IMR-90 (cell line): ENCODE data around the gene PRRX1. TPM values are rescaled to one million over a fixed set of nuclear protein-coding genes. Genes with fewer than 3 reads are reported as not detected.

Experiments
- ATAC-seq: fragments of 200-7000 bp; cut with Tn5 transposase; 2 replicates; pipeline ENCODE4 v1.9.1; 2020; ENCODE audit warnings: low read depth, mild to moderate bottlenecking, moderate library complexity
- BruUV-seq: library from RNA; stranded (reverse); fragments of 400-500 nt; replicated peaks from 2 replicates; lab custom pipeline; 2021; lab: Mats Ljungman, UMichigan
- CTCF ChIA-PET: fragments of 300-600 bp; formaldehyde crosslinking; extraction: SDS; loops from one replicate; lab custom pipeline; 2021; ENCODE audit warnings: antibody characterized with exemption; lab: Yijun Ruan, JAX
- POLR2A ChIA-PET: fragments of 300-600 bp; sonication (Branson Sonifier 250); formaldehyde crosslinking; loops from one replicate; lab custom pipeline; 2022; ENCODE audit warnings: antibody characterized with exemption; ENCODE audit not compliant: unreplicated experiment; lab: Charles Lee
- DNase-seq: peaks from one replicate; pipeline ENCODE4 v3.0.0; 2013
- H2AFZ ChIP-seq: replicated peaks from 2 replicates; pipeline ENCODE3; 2013; ENCODE audit warnings: low read length, mild to moderate bottlenecking; ENCODE audit not compliant: poor library complexity
- H2AK5ac ChIP-seq: 2 replicates; pipeline ENCODE4 v1.6.1; 2013; ENCODE audit warnings: low read depth, low read length, inconsistent platforms
- H2AK9ac ChIP-seq: replicated peaks from 2 replicates; pipeline ENCODE3; 2013; ENCODE audit warnings: mild to moderate bottlenecking, low read depth, low read length, moderate library complexity; ENCODE audit not compliant: poor library complexity
- H2BK120ac ChIP-seq: 2 replicates; pipeline ENCODE4 v1.6.1; 2013; ENCODE audit warnings: low read depth, low read length, inconsistent platforms
- H2BK15ac ChIP-seq: 3 replicates; pipeline ENCODE4 v1.6.1; 2013; ENCODE audit warnings: low read depth, low read length, inconsistent platforms
- H2BK20ac ChIP-seq: 2 replicates; pipeline ENCODE4 v1.6.1; 2013; ENCODE audit warnings: low read depth, mild to moderate bottlenecking, inconsistent platforms, low read length, moderate library complexity
- H2BK5ac ChIP-seq: 2 replicates; pipeline ENCODE4 v1.6.1; 2013; ENCODE audit warnings: mild to moderate bottlenecking, low read depth, low read length, inconsistent platforms; ENCODE audit not compliant: poor library complexity, severe bottlenecking
- H3K14ac ChIP-seq: replicated peaks from 2 replicates; pipeline ENCODE4 v1.6.1; 2013; ENCODE audit warnings: low read depth, low read length, inconsistent platforms
- H3K18ac ChIP-seq: 2 replicates; pipeline ENCODE4 v1.6.1; 2013; ENCODE audit warnings: low read depth, low read length, control low read depth
- H3K23ac ChIP-seq: 2 replicates; pipeline ENCODE4 v1.6.1; 2013; ENCODE audit warnings: low read depth, low read length, inconsistent platforms
- H3K27ac ChIP-seq: 2 replicates; pipeline ENCODE4 v1.5.1; 2013; ENCODE audit warnings: mild to moderate bottlenecking, control low read depth, low read length; ENCODE audit not compliant: insufficient read depth
- H3K27me3 ChIP-seq: 2 replicates; pipeline ENCODE4 v1.6.1; 2013; ENCODE audit warnings: low read length; ENCODE audit not compliant: control insufficient read depth, insufficient read depth
- H3K36me3 ChIP-seq: 2 replicates; pipeline ENCODE4 v1.6.1; 2013; ENCODE audit warnings: low read length, mixed read lengths; ENCODE audit not compliant: control insufficient read depth, insufficient read depth
- H3K4ac ChIP-seq: 2 replicates; pipeline ENCODE4 v1.6.1; 2013; ENCODE audit warnings: low read depth, low read length, inconsistent platforms
- H3K4me1 ChIP-seq: 2 replicates; pipeline ENCODE4 v1.6.1; 2013; ENCODE audit warnings: low read length, mixed read lengths; ENCODE audit not compliant: control insufficient read depth, insufficient read depth
- H3K4me2 ChIP-seq: 2 replicates; pipeline ENCODE4 v1.6.1; 2013; ENCODE audit warnings: low read depth, mild to moderate bottlenecking, control low read depth, low read length, moderate library complexity
- H3K4me3 ChIP-seq: 2 replicates; pipeline ENCODE4 v1.5.1; 2013; ENCODE audit warnings: low read depth, mild to moderate bottlenecking, control low read depth, low read length, moderate library complexity; ENCODE audit not compliant: insufficient read depth
- H3K56ac ChIP-seq: 2 replicates; pipeline ENCODE4 v1.6.1; 2013; ENCODE audit warnings: low read length, inconsistent platforms; ENCODE audit not compliant: insufficient read depth; ENCODE audit errors: extremely low read depth
- H3K79me1 ChIP-seq, 2 experiments: 2 replicates each; pipeline ENCODE4 v1.6.1; 2013; ENCODE audit warnings: low read length in 2 of 2, inconsistent platforms in 1 of 2, low read depth in 1 of 2
- H3K9ac ChIP-seq: 2 replicates; pipeline ENCODE4 v1.6.1; 2013; ENCODE audit warnings: low read depth, low read length, control low read depth
- H3K9me1 ChIP-seq: 2 replicates; pipeline ENCODE4 v1.6.1; 2013; ENCODE audit warnings: low read length, inconsistent platforms; ENCODE audit not compliant: insufficient read depth
- H3K9me3 ChIP-seq: 2 replicates; pipeline ENCODE4 v1.6.1; 2013; ENCODE audit warnings: low read length; ENCODE audit not compliant: control insufficient read depth, insufficient read depth
- H4K20me1 ChIP-seq: 2 replicates; pipeline ENCODE4 v1.6.1; 2013; ENCODE audit warnings: low read length, inconsistent platforms; ENCODE audit not compliant: insufficient read depth
- H4K5ac ChIP-seq: 2 replicates; pipeline ENCODE4 v1.6.1; 2013; ENCODE audit warnings: mild to moderate bottlenecking, low read depth, low read length, control low read depth
- H4K8ac ChIP-seq, 2 experiments: 2 replicates each; pipeline ENCODE4 v1.6.1; 2013; ENCODE audit warnings: low read depth in 2 of 2, low read length in 2 of 2, control low read depth in 1 of 2, inconsistent platforms in 1 of 2
- H4K91ac ChIP-seq: 2 replicates; pipeline ENCODE4 v1.6.1; 2013; ENCODE audit warnings: low read depth, low read length, inconsistent platforms; ENCODE audit not compliant: insufficient read depth
- BHLHE40 ChIP-seq: fragments of 150-350 bp; IDR thresholded peaks from 2 replicates; pipeline ENCODE4 v1.6.1; 2016; ENCODE audit warnings: mild to moderate bottlenecking, low read depth, low read length
- CHD1 ChIP-seq: IDR thresholded peaks from 2 replicates; pipeline ENCODE4 v1.6.1; 2012; ENCODE audit warnings: low read depth, low read length, improper control_type of control experiment
- ELK1 ChIP-seq: fragments of 150-350 bp; IDR thresholded peaks from 2 replicates; pipeline ENCODE4 v1.6.1; 2016; ENCODE audit warnings: low read depth, mild to moderate bottlenecking, low read length, moderate library complexity, borderline replicate concordance
- MAFK ChIP-seq: IDR thresholded peaks from 2 replicates; pipeline ENCODE4 v1.6.1; 2012; ENCODE audit warnings: low read depth, low read length, improper control_type of control experiment
- MAZ ChIP-seq: IDR thresholded peaks from 2 replicates; pipeline ENCODE4 v1.6.1; 2012; ENCODE audit warnings: low read depth, mild to moderate bottlenecking, low read length, improper control_type of control experiment, moderate library complexity, borderline replicate concordance
- NFE2L2 ChIP-seq: fragments of 150-350 bp; IDR thresholded peaks from 2 replicates; pipeline ENCODE4 v1.6.1; 2016; ENCODE audit warnings: low read depth, mild to moderate bottlenecking, low read length
- POLR2A ChIP-seq: IDR thresholded peaks from 2 replicates; pipeline ENCODE4 v1.6.1; 2012; ENCODE audit warnings: mild to moderate bottlenecking, low read depth, low read length
- RCOR1 ChIP-seq: IDR thresholded peaks from 2 replicates; pipeline ENCODE4 v1.6.1; 2012; ENCODE audit warnings: mild to moderate bottlenecking, low read length, improper control_type of control experiment; ENCODE audit not compliant: insufficient replicate concordance
- RFX5 ChIP-seq: IDR thresholded peaks from 2 replicates; pipeline ENCODE4 v1.8.0; 2012; ENCODE audit warnings: low read depth, mild to moderate bottlenecking, low read length, moderate library complexity
- SMC3 ChIP-seq: fragments of 150-350 bp; IDR thresholded peaks from 2 replicates; pipeline ENCODE4 v1.6.1; 2016; ENCODE audit warnings: low read depth, mild to moderate bottlenecking, antibody characterized with exemption, low read length, moderate library complexity
- USF2 ChIP-seq: fragments of 150-350 bp; IDR thresholded peaks from 2 replicates; pipeline ENCODE4 v1.6.1; 2017; ENCODE audit warnings: mild to moderate bottlenecking, antibody characterized with exemption, low read length, low read depth
- WGBS, 2 experiments: methylation state at CpG; one replicate each; pipeline versions ENCODE4 v1.1.5 to v1.1.7; 2013; ENCODE audit warnings: missing lambda C conversion rate in 2 of 2; ENCODE audit not compliant: insufficient read length in 1 of 2; ENCODE audit errors: extremely low coverage in 2 of 2; 5-methylcytosine and 5-hydroxymethylcytosine counted together
- dilution Hi-C: fragments of 300-500 bp; cut with HindIII; formaldehyde crosslinking; loops from one replicate; pipeline ENCODE4 v1.14.3; 2018; ENCODE audit warnings: low sequenced_read_pairs; ENCODE audit not compliant: unreplicated experiment
- in situ Hi-C: fragments of 300-500 bp; cut with MboI; formaldehyde crosslinking; loops from 3 replicates; pipeline ENCODE4 v1.14.3; 2019; ENCODE audit warnings: low sequenced_read_pairs, inconsistent platforms, mixed read lengths
- intact Hi-C: fragments of 100-400 bp; cut with micrococcal nuclease; formaldehyde crosslinking; loops from 2 replicates; pipeline ENCODE4 v1.10.0; 2022
- polyA plus RNA-seq, 3 experiments: library from polyadenylated mRNA; depleted of rRNA; stranded (reverse); fragments of >200 nt; gene quantifications; 2 replicates each; pipeline ENCODE4 v1.2.3, GENCODE V29; 2012; ENCODE audit warnings: low replicate concordance in 1 of 3
- total RNA-seq: library from RNA; depleted of rRNA; stranded (reverse); fragments of >200 nt; gene quantifications from 2 replicates; pipeline ENCODE4 v1.2.3, GENCODE V29; 2012

PRRX1 gene
- total and polyA plus RNA-seq, 2 of the 4 experiments (the other 2 are of a cell fraction), result 50.0 to 65.4 TPM

GRCh38 chr1:170730438-170730837 lies 66.5 kb downstream of the PRRX1 start:
- Histone ChIP-seq H2AFZ (no peak overlapping the region), H3K79me1 (peaks cover 0 to 18% of the 10 kb centered on the region in 2 experiments; a peak in 2 of 4 replicates), H3K27me3 (no peaks in the 10 kb centered on the region), H3K14ac (no peak overlapping the region; the same call in 1 of the 2 replicates), H2BK20ac (no peak overlapping the region), H2AK9ac (no peak overlapping the region), H4K91ac (no peak overlapping the region), H2BK120ac (peak overlapping the region; percentile 38), H2BK5ac (no peak overlapping the region), H3K4me2 (no peak overlapping the region), H3K9ac (no peak overlapping the region), H3K9me3 (no peaks in the 10 kb centered on the region), H4K20me1 (no peaks in the 10 kb centered on the region), H3K4me1 (peaks cover 12% of the 10 kb centered on the region), H3K18ac (no peak overlapping the region), H3K23ac (no peak overlapping the region), H2AK5ac (no peak overlapping the region), H4K5ac (no peak overlapping the region), H3K27ac (no peak overlapping the region), H2BK15ac (no peak overlapping the region), H3K9me1 (peaks cover 12% of the 10 kb centered on the region), H3K36me3 (peaks cover 17% of the 10 kb centered on the region), H3K4ac (no peak overlapping the region; the same call in 1 of the 2 replicates), H3K56ac (no peak overlapping the region), H4K8ac (no peak overlapping the region), H3K4me3 (no peak overlapping the region)
- ChIA-PET POLR2A (no interaction called here), CTCF (no interaction called here)
- intact Hi-C loops (no loop called here), in situ Hi-C loops (no loop called here), dilution Hi-C loops (no loop called here)
- no CpG with 5 or more reads among the region's 6 CpGs for WGBS, 2 experiments
- DNase-seq (peak; percentile 49), ATAC-seq (peak; percentile 11; the same call in 1 of the 2 replicates)
- no peak for TF ChIP-seq MAFK
- TF ChIP-seq MAZ, result no peak
- TF ChIP-seq RCOR1, result no peak
- no peak for TF ChIP-seq POLR2A
- TF ChIP-seq RFX5, result no peak
- TF ChIP-seq SMC3, result no peak
- no peak for TF ChIP-seq BHLHE40
- TF ChIP-seq CHD1, result no peak
- no peak for TF ChIP-seq ELK1
- TF ChIP-seq USF2, result no peak
- TF ChIP-seq NFE2L2, result no peak
- no TSS peak for BruUV-seq
